Astrocyte of the spinal cord (primary cell): ENCODE data around the gene ARL8A.
"Not testable (repeated sequence)": the region's sequence is repeated elsewhere in the genome, so short reads cannot be mapped to it uniquely, and the experiment has no call there.

ENCODE experiments used
- DNase-seq: peaks from one replicate; pipeline ENCODE4 v3.0.0; 2011; ENCODE audit warnings: low read depth, low spot score
- H3K4me3 ChIP-seq: 2 replicates; pipeline ENCODE4 v1.5.1; 2011; ENCODE audit warnings: low read depth, mild to moderate bottlenecking, low read length, moderate library complexity
- in situ Hi-C: cut with HindIII; loops from 2 replicates; pipeline ENCODE4 v1.10.0; 2017; ENCODE audit warnings: low sequenced_read_pairs
- TF ChIP-seq, protein P1 (sequence below): IDR thresholded peaks from 2 replicates; pipeline ENCODE4 v1.5.1; 2012; ENCODE audit warnings: low read depth, mild to moderate bottlenecking, low read length, inconsistent platforms

ARL8A gene

DNA sequence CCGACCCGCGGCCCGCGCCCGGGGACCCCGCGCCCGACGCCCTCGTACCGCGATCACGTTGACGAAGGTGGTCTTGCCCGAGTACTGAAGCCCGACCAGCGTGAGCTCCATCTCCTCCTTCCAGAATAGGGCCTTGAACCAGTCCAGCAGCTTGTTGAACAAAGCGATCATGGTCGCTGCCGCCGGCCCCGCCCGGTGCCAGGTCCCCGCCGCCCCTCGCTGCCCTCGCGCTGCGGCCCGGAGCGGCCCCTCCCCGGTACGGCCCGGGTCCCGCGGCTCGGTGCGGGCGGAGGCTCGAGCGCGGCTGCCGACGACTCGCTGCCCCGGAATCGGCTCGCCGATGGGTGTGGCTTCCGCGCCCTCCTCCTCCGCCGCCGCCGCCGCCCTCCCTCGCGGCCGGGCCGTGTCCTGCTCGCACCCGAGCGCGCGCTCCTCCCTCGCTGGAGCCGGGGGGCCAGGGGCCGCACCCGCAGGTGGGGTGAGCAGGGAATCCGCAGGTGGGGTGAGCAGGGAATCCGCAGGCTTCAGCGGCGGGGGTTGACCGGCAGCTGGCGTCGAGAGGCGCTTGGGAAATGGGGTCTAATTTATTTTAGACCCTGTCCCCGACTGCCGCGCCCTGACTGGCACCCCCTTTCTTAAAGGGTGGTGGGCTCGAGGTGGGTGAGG lies at the start of gene ARL8A:
Gene ARL8A, minus strand, starts transcription at position 336 of the 666 bp plus-strand sequence. Its CDS starts 165 bp downstream, at position 171.
- peak within 1 kb of the TSS; percentile 87 for H3K4me3 ChIP-seq
- in situ Hi-C loops: no loop called here
- TF ChIP-seq, protein P1, sequence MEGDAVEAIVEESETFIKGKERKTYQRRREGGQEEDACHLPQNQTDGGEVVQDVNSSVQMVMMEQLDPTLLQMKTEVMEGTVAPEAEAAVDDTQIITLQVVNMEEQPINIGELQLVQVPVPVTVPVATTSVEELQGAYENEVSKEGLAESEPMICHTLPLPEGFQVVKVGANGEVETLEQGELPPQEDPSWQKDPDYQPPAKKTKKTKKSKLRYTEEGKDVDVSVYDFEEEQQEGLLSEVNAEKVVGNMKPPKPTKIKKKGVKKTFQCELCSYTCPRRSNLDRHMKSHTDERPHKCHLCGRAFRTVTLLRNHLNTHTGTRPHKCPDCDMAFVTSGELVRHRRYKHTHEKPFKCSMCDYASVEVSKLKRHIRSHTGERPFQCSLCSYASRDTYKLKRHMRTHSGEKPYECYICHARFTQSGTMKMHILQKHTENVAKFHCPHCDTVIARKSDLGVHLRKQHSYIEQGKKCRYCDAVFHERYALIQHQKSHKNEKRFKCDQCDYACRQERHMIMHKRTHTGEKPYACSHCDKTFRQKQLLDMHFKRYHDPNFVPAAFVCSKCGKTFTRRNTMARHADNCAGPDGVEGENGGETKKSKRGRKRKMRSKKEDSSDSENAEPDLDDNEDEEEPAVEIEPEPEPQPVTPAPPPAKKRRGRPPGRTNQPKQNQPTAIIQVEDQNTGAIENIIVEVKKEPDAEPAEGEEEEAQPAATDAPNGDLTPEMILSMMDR: no peak
- peak; percentile 25 for DNase-seq

DNA sequence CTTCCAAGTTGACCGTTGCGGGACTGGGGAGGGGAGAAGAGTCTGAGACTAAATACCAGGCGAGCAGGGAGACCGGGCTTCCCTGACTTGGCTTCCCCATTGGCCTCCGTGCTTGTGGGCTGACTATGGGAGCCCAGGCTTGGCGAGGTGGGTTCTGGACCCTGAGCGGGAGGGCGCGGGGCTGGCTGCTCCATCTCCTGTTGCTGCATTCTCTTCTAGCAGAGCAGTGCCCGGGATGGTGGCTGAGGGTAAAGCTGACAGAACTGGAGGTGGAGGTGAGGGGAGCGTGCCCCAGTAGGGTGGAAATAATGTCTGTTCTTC lies 49.8 kb upstream of the ARL8A start:
- TF ChIP-seq, protein P1: no peak
- no peak for DNase-seq
- H3K4me3 ChIP-seq: no peak overlapping the region
- in situ Hi-C loops: no loop called here

DNA sequence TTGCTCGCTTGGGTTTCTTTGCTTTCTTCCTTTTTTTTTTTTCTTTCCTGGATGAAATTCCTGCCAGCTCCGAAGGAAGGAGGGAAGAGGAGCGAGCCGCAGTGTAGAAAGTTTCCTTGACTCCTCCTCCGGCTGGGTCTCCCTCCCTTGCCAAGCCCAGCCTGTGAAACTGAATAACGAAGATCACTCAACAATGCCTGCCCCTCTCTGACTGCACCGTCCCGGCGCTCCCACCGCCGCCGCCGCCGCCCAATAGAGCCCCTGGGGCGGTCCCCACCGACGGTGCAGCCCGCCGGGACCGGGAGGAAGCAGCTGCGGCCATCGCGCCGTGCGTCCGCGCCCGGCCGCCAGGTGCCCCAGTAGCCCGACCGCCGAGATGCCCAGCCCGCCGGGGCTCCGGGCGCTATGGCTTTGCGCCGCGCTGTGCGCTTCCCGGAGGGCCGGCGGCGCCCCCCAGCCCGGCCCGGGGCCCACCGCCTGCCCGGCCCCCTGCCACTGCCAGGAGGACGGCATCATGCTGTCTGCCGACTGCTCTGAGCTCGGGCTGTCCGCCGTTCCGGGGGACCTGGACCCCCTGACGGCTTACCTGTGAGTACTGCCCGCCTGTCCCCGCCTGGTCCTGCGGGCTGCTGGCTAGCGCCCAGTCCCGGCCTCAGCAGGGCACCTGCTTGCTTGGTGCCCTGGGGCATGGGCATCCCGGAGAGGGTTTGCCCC lies 49.2 kb upstream of the ARL8A start, which contains the start of gene LGR6:
Gene LGR6, plus strand, starts transcription at position 186 of the 714 bp plus-strand sequence. Its CDS starts 191 bp downstream, at position 377.
- DNase-seq: no peak
- TF ChIP-seq, protein P1: no peak
- no peak within 1 kb of the TSS for H3K4me3 ChIP-seq
- in situ Hi-C loops: no loop called here

DNA sequence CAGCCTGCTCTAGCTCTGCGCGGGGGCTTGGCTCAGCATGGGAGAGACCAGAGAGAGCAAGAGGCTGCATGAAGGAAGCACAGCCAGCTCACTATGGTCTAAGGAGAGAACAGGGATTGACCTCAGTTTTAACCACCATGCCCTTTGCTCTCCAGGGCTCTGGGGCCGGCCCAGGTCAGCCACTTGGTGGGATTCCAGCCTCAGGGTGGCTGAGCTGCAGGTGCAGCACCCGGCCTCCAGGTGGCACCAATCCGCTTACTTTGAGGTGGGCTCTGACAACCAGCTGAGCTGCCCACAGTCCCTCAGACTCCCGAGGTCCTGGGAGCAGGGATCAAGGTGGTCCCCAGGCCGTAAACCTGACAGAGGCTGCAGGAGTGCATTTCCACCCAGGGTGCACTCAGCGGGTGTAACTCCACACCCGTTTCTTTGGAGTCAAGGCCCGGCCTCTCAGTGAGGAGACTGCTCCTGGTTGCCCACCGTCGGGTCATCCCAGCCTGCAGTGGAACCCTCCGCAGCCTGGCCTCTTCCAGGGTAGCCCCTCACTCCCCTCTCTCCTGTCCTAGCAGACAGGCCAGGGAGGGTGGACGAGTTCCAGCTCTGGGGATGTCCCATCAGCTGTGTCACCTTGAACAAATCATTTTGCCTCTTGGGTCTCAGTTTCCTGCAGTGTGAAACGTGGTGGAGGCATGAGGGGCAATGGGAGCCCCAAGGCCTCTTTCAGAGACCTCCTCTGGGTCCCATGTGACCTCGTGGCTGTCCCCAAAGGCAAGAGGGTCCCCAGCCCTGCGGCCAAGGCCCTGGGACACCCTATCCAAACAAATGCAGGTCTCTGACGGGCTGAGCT lies 48.5 kb upstream of the ARL8A start:
- in situ Hi-C loops: no loop called here
- TF ChIP-seq, protein P1: peak; percentile 94
- H3K4me3 ChIP-seq: no peak overlapping the region
- peak; percentile 39 for DNase-seq

DNA sequence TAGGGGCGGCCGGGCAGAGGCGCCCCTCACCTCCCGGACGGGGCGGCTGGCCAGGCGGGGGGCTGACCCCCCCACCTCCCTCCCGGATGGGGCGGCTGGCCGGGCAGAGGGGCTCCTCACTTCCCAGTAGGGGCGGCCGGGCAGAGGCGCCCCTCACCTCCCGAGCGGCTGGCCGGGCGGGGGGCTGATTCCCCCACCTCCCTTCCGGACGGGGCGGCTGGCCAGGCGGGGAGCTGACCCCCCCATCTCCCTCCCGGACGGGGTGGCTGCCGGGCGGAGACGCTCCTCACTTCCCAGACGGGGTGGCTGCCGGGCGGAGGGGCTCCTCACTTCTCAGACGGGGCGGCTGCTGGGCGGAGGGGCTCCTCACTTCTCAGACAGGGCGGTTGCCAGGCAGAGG lies 46.9 kb upstream of the ARL8A start:
- in situ Hi-C loops, H3K4me3 ChIP-seq: not testable (repeated sequence)

DNA sequence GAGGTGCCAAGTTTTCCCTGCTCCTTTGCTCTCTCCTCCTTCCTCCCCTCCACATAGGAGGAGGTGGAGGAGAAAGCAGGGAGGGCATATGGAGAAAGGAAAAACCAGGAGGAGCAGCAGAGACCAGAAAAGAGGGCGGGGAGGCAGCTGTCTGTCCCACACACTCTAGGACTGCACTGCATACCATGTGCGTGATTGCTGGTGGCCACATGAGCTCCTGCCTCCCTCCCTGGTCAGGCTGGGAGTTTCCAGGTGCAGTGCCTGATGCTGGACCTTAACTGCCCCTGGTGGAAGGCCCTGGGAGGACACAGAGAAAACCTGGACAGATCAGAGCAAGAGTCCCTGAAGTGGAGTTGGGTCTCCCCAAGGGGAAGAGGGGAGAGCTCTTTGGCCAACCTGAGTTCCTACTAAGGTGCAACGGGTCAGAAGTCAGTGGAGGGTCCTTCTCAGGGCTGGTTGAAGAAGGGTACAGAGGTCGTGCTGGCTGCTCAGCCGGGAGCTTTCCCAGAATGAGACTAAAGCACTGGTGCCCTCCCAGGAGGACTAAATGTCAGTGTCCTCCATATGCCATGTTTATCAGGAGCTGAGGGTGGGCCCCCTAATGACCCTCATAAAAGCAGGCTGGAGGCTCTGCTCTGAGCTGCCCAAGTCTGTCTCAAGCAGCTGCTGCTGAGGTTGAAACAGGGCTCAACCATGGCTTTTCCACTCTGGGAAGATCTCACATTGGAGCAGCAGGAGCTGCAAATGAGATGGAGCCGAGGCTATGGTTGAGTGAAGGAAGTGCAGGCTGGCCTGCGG lies 45.6 kb upstream of the ARL8A start:
- H3K4me3 ChIP-seq: no peak overlapping the region
- TF ChIP-seq, protein P1: peak; percentile 27

More for the DNA sequence above, 46.9 kb upstream of the ARL8A start:
- DNase-seq: not testable (repeated sequence)

More for the DNA sequence above, 45.6 kb upstream of the ARL8A start:
- in situ Hi-C loops: no loop called here
- no peak for DNase-seq
